SW480 (cell line): ENCODE data around the gene MUC2.

ENCODE experiments used
- DNase-seq: peaks from one replicate; pipeline ENCODE4 v3.0.0-alpha.2; 2016; ENCODE audit warnings: low spot score

The MUC2 gene

DNA sequence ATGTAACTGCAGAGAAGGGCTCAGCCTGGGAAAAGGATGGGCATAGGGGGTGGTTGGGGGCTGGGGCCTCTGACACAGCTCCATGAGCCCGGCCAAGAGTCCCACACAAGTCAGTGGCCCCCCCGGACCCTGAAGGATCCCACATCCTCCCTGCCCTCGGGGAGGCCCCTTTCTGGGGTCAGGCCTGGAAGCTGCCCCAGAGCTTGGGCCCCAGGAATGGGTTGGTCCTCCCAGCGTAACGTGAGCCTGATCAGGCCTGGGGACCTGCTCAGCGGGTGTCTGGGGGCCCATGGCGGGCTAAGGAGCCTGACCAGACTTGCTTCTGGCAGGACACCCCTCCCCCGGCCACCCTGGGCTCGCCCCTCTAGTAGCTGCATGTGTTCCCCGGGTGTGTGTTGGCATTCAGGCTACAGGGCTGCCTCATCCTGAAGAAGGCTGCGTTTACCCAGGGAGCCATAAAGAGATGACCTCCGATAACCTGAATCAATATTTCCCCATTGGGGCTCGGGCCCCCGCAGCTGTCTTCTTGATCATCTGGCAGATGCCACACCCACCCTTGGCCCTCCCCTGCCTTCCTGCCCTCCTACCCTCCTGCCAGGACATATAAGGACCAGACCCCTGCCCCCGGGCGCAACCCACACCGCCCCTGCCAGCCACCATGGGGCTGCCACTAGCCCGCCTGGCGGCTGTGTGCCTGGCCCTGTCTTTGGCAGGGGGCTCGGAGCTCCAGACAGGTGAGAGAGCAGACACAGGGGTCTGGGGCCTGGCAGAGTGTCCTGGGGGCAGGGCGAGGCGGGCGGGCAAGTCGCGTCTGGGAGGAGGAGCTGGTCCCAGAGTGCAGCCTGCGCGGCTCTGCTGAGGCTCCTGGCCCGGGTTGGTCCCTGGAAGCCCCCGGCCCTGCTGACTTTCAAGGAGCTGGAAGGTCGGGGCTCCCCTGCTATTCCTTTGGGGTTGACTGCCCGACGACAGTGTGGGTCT is at the start of gene MUC2:
Gene MUC2, plus strand, starts transcription at position 631 of the 978 bp plus-strand sequence.
- DNase-seq, result no peak

DNA sequence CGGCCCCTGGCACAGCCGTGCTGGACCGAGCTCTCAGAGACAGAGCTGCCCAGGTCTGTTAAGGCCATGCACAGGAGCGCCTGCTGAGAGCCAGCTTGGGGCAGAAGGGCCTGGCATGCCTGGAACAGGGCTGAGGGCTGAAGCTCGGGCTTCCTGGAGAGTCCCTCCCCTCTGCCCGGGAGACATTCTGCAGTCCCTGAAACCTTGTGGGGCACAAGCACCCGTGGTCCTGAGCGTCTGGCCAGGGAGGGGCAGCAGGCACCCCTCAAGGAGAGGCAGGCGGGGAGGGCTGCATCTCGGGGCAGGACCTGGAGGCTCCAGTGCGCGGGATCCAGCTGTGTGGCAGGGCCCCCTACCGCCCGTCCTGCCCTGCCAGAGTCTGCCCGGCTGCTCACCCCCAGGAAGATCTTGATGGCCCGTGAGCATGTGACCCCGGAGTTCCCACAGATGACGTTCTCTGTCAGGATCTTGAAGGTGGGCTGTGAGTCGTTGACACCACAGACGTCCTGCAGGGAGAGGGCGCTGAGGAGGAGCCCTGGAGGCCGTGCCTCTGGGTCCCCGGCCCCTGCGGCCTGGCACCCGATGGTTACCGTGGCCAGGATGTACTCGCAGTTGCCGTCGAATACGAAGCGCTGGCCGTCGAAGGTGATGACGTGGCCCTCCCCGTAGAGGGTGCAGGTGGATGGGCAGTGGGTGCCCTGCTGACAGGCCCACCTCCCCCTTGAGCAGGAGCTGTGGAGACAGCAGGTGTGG is 49.1 kb upstream of the MUC2 start:
- no peak for DNase-seq

DNA sequence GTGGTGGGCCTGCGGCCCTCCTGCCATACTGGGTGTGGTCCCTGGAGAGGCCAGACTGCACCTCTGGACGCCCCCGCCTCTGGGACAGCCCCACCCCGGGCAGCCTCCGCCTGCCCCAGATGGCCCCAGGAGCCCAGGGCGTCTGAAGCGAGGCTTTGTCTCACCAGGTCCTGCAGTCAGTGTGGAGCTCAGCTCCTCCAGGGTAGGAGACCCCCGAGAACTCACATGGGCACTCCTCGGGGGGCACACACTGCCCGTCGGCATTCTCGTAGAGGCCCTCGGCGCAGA is 48.6 kb upstream of the MUC2 start:
- no peak for DNase-seq

DNA sequence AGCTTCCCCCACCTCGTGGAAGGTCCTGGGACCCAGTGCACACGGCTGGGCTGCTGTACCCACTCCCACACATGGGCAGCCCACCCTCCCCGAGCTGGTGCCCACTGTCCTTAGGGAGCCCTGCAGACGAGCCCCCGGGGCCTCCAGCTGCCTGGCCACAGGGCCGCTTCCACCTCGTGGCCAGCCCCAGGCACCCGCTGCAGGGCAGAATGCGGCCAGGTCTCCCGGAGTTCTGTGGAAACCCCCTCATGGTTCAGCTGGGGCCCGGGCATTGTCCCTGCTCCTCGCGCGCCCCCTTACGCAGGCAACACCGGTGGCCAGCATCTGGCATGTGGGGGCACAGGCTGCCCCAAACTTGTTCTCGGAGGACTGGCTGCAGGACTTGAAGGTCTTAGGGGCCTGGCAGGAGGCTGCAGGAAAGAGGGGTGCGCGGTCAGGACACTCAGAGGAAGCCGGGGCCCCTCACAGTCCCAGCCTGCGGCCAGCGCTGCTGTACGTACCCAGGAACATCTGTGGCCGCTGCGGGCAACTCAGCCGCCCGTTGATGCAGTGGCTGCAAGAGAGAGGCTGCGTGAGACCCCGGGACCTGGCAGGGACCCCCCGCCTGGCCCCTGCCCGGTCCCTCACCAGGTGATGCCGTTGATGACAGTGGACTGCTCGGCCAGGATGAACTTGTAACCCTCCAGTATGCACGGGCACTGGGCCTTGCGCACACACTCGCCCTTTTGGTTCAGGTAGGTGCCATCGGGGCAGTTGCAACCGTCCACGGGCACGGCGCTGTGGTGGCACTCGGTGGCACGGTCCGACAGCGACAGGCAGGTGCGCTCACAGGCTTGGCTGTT is 47.8 kb upstream of the MUC2 start:
- no peak for DNase-seq

DNA sequence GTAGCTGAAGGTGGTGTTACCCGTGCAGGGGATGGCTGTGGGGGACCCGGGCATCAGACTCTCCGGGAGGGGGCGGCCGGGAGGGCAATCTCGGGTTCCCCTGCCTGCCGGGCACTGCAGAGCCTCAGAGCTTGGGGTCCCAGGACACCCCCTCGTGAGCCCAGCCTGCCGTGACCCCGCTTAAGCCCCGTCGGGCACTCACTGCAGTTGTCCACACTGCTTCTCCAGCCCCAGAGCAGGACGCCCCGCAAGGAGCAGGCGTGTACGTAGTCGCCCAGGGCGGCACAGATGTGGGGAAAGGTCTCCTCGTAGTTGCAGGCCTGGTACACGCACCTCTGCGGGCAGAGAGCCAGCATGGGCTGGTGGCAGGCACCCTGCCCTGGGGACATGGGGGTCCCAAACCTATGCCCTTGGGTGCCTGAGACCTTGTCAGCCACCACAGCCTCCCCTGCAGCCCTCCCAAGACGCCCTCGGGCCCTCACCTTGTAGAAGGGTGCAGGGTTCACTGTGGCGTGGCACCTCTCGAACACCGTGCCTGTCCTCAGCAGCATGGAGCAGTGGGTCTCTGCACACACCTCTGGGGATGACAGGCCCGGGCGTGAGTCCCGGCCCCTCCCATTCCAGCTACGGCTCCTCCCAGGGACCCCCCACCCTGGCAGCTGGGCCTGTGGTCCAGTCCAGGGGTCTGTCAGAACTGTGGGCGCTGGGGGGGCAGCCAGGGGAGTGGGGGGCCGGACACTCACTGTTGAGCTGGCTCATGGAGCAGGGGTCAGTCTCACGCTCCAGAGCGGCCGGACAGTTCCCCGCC is 47.0 kb upstream of the MUC2 start:
- DNase-seq, result no peak

DNA sequence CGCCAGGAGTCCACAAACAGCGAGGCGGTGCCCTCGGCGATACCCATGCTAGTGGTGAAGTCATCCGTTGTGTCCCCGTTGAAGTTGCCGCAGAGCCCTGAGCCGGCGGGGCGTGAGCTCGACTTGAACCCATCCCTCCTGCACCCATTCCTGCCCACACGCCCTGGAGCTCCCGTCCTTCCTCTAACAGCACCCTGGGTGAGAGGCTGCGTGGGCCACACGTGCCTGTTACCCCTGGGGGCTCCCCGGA is 46.5 kb upstream of the MUC2 start:
- DNase-seq, result no peak

DNA sequence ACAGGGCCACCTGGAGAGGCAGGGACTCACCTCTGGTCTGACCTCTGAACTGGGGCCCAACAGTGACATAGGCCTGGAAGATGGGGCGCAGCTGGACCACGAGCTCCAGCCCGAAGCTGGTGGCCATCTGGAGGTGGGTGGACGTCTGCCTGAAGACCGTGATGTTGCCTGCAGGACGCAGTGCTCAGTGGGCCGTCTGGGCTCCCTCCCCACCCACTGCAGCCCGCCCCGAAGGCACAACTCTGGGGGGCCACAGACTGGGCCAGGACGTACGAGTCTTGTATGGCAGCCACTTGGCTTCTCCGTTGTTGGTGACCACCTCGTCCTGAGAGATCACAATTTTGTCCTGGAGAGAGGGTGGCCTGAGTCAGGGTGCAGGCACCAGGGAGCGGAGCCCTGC is 46.1 kb upstream of the MUC2 start:
- no peak for DNase-seq

DNA sequence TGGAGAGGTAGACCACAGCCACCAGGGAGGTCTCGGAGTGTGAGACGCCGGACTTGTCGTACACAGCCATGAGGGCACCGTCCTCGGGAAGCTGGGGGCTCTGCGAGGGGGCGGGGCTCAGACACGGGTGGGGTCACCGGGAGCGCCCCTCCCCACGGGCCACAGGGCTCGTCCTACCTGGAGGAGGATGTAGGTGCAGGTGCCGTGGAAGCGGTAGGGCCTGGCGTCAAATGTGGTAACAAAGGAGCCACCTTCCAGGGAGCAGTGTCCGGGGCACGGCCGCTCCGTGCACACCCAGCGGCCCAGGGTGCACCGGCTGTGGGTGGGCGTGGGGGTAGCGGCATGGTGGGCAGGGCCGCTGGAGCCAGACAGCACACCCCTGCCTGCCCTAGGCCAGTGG is 45.6 kb upstream of the MUC2 start:
- DNase-seq, result no peak

DNA sequence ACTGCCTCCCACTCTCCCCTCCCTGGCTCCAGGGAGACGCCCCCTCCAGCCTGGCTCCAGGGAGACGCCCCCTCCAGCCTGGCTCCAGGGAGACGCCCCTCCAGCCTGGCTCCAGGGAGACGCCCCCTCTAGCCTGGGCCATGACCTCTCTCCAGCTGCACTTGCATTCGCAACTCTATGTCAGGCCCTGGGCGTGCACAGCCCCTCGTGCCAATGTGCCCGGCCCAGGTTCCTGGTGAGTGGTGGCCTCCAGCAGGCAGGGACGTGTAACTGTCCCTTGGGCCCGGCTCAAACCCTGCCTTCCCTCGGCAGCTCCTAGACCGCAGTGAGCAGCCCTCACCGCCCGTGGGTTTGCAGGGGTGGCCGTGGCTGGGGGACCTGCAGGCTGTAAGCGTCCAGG is 45.0 kb upstream of the MUC2 start:
- no peak for DNase-seq

DNA sequence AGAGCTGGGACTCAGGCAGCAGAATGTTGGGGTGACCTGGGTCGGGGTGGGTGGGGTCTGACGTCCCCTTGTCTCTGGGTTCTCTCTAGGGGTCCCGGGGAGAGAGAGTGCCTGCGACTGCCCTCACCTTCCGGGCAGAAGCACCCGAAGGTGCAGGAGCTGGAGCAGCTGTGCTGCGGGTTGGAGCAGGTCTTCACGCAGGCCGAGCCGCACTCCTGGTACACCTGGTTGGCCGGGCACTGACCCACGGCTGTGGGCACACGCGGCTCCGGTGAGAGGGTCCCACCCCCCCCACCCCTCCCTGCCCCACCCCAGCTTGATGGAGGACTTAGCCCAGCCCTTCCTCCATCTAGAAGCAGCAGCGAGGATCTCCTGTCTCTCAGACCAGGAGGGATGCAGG is 44.6 kb upstream of the MUC2 start:
- no peak for DNase-seq

DNA sequence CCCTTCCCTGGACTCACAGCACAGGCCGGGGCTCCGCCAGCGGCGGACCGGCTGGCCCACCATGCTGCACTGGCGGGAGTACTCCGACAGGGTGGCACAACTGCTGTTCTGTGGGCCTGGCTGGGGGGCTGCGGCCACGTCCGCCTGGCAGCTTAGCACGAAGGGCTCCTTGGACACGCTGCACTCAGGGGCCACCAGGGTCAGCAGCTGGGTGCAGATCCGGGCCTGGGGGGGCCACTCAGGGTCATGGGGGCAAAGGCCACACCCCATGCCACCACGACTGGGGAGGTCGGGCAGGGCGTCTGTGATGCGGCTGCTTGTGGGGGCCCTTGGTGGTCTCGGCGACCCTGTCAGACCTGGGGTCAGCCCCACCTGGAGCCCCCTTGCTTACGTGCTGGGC is 44.1 kb upstream of the MUC2 start:
- DNase-seq, result no peak

DNA sequence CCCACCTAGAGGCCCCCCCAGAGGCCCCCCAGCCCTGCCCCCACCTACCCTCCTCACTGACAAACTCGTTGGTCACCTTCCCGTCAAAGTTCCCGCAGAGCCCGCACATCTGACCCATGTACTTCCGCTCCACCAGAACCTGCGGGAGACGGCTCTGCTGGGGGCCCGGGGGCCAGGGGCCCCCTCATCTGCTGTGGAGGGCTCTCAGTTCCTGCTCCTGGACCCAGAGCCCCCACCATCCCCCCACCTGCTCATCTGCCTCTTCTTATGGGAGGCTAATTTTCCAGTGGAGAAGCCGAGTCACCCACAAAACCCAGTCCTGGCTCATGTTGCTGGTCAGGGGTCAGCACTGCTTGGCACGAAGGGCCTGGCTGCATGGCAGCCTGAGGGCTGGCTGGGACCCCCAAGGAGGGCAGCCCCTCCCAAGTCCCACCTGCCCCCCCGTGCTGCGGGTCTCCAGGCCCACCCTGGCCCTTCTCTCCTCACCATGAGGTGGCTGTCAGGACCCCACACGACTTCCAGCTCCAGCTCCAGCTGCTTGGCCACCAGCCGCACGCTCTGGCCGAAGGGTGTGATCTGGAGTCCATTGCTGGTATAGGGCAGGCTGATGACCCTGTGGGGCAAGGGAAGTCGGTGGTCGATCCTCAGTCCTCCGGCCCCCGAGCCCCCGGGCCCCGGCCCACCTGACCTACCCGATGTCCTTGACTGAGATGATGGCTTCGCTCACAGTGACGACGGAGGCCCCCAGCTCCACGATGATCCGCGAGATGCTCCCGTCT is 43.4 kb upstream of the MUC2 start:
- no peak for DNase-seq

DNA sequence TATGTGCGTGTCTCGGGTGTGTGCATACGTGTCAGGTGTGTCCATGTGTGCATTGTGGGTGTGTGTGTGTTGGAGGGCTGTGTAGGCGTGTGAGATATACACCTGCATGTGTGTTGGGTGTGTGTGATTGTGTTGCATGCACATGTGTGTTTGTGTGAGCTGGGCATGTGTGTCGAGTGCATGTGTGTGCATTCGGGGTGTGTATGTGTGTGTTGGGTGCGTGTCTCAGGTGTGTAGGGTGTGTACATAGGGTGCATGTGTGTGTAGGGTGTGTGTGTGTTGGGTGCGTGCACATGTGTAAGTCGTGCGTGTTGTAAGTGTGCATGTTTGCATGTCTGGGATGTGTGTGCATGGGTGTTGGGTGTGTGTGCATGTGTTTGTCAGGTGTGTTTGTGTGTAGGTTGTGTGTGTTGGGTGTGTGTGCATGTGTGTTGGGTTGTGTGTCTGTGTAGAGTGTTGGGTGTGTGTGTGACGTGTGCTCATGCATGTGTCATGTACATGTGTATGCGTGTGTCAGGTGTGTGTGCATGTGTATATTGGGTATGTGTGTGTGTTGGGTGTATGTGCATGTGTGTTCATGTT is 42.3 kb upstream of the MUC2 start:
- DNase-seq, result no peak

DNA sequence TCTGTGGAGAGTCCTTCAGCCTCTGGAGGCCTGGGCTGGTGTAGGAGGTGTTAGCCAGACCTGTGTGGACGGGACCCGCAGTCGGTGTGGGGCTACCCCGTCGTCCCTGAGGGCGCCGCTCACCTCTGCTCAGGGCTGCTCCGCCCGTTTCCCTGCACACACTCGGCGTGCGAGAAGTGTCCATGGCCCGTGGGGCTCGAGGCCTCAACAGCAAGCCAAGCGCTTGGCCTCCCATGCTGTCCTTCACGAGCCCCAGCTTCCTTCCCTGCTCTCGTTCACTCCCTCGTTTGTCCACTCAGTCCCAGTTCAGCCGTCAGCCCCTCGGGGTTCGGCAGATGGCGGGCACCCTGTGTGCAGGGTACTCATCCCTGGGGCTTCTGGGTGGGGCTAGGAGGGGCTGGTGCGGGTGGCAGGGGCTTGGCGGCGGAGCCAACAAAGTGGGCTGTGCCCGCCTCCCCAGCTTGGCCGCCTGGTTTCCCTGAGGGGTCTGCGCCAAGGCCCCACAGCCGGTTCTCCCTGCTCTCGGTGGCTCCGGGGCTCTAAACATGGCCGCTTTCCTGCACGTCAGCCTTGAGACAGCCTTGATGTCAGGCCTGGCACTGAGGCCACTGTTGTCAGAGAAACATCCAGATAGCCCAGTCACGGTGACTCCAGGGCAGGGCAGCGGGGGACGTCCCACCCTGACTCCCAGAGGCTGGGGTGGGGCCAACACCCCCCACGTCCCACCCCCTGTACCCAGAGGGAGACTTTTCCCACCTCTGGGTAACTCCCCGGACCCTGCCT is 41.5 kb upstream of the MUC2 start:
- DNase-seq, result no peak

DNA sequence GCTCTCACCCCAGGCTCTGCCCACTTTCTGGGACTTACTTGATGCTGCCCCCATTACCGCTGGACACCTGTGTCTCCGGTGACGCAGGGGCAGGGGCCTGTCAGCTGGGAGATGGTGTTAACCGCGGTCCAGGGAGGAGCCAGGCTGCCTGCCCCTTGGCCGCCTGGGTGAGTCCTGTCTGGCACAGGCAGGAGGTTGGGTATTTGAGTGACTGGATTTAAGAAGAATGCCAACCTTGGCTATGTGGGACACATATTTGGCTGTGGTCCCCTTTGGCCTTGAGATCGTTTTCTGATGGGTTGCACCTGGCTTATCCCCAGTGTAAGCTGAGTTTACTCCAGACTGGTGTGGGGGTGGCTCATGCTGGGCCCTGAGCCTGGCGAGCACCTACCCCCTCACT is 40.7 kb upstream of the MUC2 start:
- no peak for DNase-seq

DNA sequence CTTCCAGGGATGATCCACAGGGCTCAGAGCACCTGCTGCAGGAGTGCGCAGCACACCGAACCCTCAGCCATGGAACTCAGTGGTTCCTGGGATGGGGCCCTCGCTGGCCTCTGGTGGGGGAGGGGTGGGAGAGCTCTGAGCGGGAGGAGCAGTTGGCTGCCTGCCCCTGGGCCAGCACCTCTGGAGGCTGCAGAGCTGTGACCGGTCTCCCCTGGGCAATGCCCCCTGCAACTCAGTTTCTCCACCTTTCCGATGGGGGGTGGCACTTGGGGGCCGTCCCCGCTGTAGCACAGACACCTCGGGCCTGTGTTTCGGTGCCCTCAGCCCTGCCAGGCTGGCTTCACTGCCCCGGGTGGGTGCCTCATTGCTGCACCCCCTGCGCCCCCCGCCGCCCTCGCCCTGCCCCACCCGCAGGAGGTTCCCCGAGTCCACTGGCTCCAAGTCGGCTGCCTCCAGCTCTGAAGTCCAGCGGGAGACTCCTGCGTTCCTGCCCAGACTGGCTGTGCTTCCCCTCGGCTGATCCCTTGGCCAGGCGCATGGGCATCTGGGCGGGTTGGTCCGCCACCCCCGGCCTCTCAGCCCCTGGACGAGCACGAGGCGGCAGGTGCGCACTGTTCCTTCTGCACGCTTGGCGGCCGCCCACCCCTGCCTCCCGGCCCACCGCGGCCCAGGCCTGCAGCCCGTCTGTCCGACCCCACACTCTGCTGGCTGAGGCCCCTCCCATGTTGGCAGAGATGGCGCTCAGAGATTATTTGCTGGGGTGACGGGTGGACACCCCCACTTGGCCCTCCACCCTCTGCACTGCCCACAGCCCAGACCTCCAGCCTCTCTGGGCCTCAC is 40.0 kb upstream of the MUC2 start:
- DNase-seq, result no peak

DNA sequence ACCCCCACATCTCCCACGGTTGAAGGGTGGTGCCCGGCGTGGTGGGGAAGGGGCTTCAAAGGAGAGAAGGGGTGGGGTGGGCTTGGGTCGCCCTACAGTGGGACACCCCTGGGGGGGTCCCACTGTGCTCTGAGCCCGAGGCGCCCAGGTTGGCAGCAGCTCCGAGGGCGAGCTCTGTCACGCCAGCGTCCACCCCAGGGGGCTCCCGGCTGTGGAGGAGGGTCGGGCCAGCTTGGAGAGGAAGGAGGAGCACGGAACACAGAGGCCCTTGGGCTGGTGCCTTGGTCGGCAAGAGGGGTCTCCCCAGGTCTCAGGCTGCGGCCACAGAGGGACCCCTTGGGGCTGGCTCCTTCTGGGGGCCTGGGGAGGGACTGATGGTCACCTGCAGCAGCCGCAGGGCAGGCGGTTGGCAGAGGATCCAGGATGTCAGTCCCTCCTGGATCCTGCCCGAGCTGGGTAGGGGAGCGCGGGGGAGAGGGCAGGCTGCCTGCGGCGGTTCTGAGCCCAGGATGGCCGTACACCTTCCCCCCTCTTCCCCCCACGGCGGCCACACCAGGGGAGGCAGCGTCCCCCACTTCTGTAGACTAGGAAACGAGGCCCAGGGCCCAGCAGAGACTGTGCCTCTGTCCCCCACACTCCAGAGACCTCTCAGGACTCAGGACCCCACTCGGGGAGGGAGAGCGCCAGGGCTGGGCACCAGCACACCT is 38.9 kb upstream of the MUC2 start:
- DNase-seq, result no peak

DNA sequence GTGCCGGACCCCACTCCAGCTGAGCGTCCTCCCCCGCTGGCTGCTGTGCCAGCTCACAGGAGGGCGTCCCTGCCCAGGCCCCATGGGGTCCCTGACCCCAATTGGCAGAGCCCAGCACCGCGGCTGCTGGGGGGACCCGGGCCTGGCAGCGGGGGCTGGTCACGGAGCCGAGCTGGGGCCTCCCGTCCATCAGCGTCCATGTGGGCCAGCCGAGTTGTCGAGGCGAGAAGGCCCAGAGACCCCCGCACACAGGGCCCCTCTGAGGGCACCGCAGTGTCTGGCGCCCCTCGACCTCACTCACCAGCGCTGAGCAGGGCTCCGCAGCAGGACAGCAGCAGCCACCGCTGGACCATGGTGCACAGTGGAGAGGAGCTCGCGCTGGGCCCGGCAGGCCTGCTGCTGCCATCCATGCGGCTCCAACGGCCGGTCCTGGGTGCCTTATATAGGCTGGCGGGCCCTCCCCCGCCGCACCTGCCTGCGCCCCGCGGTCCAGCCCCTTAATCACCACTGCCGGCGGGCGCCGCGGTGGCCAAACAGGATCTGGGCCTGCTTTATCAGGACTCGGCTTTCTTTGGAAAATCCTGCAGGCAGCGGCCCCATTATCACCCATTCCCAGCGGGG is 38.3 kb upstream of the MUC2 start, which contains the start of gene MUC6:
Gene MUC6, minus strand, starts transcription at position 416 of the 621 bp plus-strand sequence. Its CDS starts 63 bp downstream, at position 353.
- no peak for DNase-seq
